GM12878 (cell line): Measurements from ENCODE around the gene TAF7L. TPM values are rescaled to one million over a fixed set of nuclear protein-coding genes. Genes with fewer than 3 reads are reported as not detected.

ENCODE experiments used
- ATAC-seq: fragments of 200-7000 bp; cut with Tn5 transposase; 3 replicates; pipeline ENCODE4 v1.9.1; 2020; ENCODE audit warnings: mild to moderate bottlenecking, moderate library complexity
- BruUV-seq: library from RNA; stranded (reverse); fragments of 400-500 nt; replicated peaks from 2 replicates; lab custom pipeline; 2021; lab: Mats Ljungman, UMichigan
- CTCF ChIA-PET: fragments of 300-600 bp; sonication (Branson Sonifier 250); formaldehyde crosslinking; extraction: SDS; loops from one replicate; lab custom pipeline; 2021; ENCODE audit warnings: inconsistent platforms; lab: Yijun Ruan, JAX
- POLR2A ChIA-PET: fragments of 350-600 bp; formaldehyde crosslinking; extraction: SDS; loops from one replicate; lab custom pipeline; 2021; ENCODE audit warnings: inconsistent platforms; lab: Charles Lee
- RAD21 ChIA-PET: fragments of 300-600 bp; sonication (Branson Sonifier 250); formaldehyde crosslinking; loops from one replicate; lab custom pipeline; 2023; ENCODE audit warnings: antibody characterized with exemption; ENCODE audit not compliant: unreplicated experiment; lab: Charles Lee
- SMC1A ChIA-PET: fragments of 300-600 bp; sonication (Branson Sonifier 250); formaldehyde crosslinking; loops from one replicate; lab custom pipeline; 2023; ENCODE audit not compliant: unreplicated experiment, uncharacterized antibody; lab: Charles Lee
- DNase-seq: peaks from one replicate; pipeline ENCODE4 v3.0.0-alpha.2; 2011; ENCODE audit warnings: low read depth, low spot score
- FAIRE-seq: peaks from 3 replicates; lab custom pipeline; 2011; peaks lifted over from hg19 to GRCh38; lab: Jason Lieb, UNC
- H2AFZ ChIP-seq: 2 replicates; pipeline ENCODE4 v1.6.0; 2011; ENCODE audit warnings: low read depth, low read length, control low read depth; ENCODE audit not compliant: control insufficient read depth
- H3K27ac ChIP-seq: 2 replicates; pipeline ENCODE4 v1.5.1; 2011; ENCODE audit warnings: control low read depth; ENCODE audit not compliant: control insufficient read depth, insufficient read depth
- H3K27me3 ChIP-seq, 2 experiments: replicated peaks in 1 of 2; 2 replicates each; pipeline versions ENCODE4 v1.6.0 to v1.6.1; 2011; ENCODE audit warnings: low read length in 1 of 2; ENCODE audit not compliant: control insufficient read depth in 2 of 2, insufficient read depth in 2 of 2
- H3K36me3 ChIP-seq, 2 experiments: 2 replicates each; pipeline ENCODE4 v1.5.1; 2011; ENCODE audit warnings: low read length in 1 of 2; ENCODE audit not compliant: control insufficient read depth in 2 of 2, insufficient read depth in 2 of 2
- H3K4me1 ChIP-seq: 2 replicates; pipeline ENCODE4 v1.6.1; 2011; ENCODE audit warnings: mild to moderate bottlenecking, low read length, moderate library complexity, mixed read lengths; ENCODE audit not compliant: control insufficient read depth, insufficient read depth
- H3K4me2 ChIP-seq: 2 replicates; pipeline ENCODE4 v1.6.0; 2011; ENCODE audit warnings: control low read depth; ENCODE audit not compliant: control insufficient read depth, insufficient read depth
- H3K4me3 ChIP-seq: fragments of 200-600 bp; sonication (generic); 2 replicates; pipeline ENCODE4 v1.5.1; 2016
- H3K79me2 ChIP-seq: 2 replicates; pipeline ENCODE4 v1.6.0; 2011; ENCODE audit warnings: low read length; ENCODE audit not compliant: control insufficient read depth, insufficient read depth
- H3K9ac ChIP-seq: 2 replicates; pipeline ENCODE4 v1.8.0; 2011; ENCODE audit warnings: low read length, control low read depth, mixed read lengths; ENCODE audit not compliant: control insufficient read depth, insufficient read depth
- H3K9me3 ChIP-seq: replicated peaks from 3 replicates; pipeline ENCODE4 v1.5.1; 2011; ENCODE audit warnings: mild to moderate bottlenecking, low read length; ENCODE audit not compliant: control insufficient read depth, insufficient read depth
- H4K20me1 ChIP-seq: 2 replicates; pipeline ENCODE4 v1.6.0; 2011; ENCODE audit not compliant: control insufficient read depth, insufficient read depth
- E2F4 ChIP-seq: IDR thresholded peaks from 2 replicates; pipeline ENCODE4 v1.6.1; 2012; ENCODE audit warnings: low read depth, low read length, improper control_type of control experiment
- ETV6 ChIP-seq, 2 experiments: fragments of 450-650 bp in 1 of 2; IDR thresholded peaks in 1 of 2; conservative IDR thresholded peaks in 1 of 2; 2 replicates each; pipeline ENCODE4 v1.6.1; 2014; ENCODE audit warnings: antibody characterized with exemption in 1 of 2, borderline replicate concordance in 1 of 2, low read depth in 1 of 2, mild to moderate bottlenecking in 1 of 2, moderate library complexity in 1 of 2
- MEF2B ChIP-seq: fragments of 450-650 bp; IDR thresholded peaks from 2 replicates; pipeline ENCODE4 v1.6.1; 2018; ENCODE audit warnings: mild to moderate bottlenecking, moderate library complexity; ENCODE audit not compliant: partially characterized antibody, poor library complexity, severe bottlenecking
- MXI1 ChIP-seq: fragments of 150-350 bp; IDR thresholded peaks from 2 replicates; pipeline ENCODE4 v1.6.1; 2011; ENCODE audit warnings: low read depth, mild to moderate bottlenecking, inconsistent platforms, low read length, improper control_type of control experiment
- NFXL1 ChIP-seq: fragments of 450-650 bp; IDR thresholded peaks from 2 replicates; pipeline ENCODE4 v1.6.1; 2017; ENCODE audit warnings: antibody characterized with exemption, mild to moderate bottlenecking, borderline replicate concordance
- NR2F1 ChIP-seq: fragments of 450-650 bp; conservative IDR thresholded peaks from 2 replicates; pipeline ENCODE4 v1.6.1; 2017; ENCODE audit warnings: mild to moderate bottlenecking
- NRF1 ChIP-seq: conservative IDR thresholded peaks from 2 replicates; pipeline ENCODE4 v1.6.1; 2011; ENCODE audit warnings: mild to moderate bottlenecking, low read depth, low read length, improper control_type of control experiment
- SREBF1 ChIP-seq: IDR thresholded peaks from 2 replicates; pipeline ENCODE4 v1.6.1; 2012; ENCODE audit warnings: mild to moderate bottlenecking, low read length
- SUPT20H ChIP-seq: IDR thresholded peaks from 2 replicates; pipeline ENCODE4 v1.6.1; 2011; ENCODE audit warnings: low read depth, mild to moderate bottlenecking, low read length, moderate library complexity, borderline replicate concordance; ENCODE audit not compliant: control insufficient read depth
- SUZ12 ChIP-seq: fragments of 200-600 bp; sonication (generic); IDR thresholded peaks from one replicate; pipeline ENCODE4 v1.6.1; 2018; ENCODE audit warnings: antibody characterized with exemption, mild to moderate bottlenecking; ENCODE audit not compliant: unreplicated experiment
- TCF12 ChIP-seq: IDR thresholded peaks from 2 replicates; pipeline ENCODE4 v1.6.1; 2011; ENCODE audit warnings: low read depth, mild to moderate bottlenecking, low read length
- TCF3 ChIP-seq: IDR thresholded peaks from 2 replicates; pipeline ENCODE4 v1.6.1; 2012; ENCODE audit warnings: low read depth, mild to moderate bottlenecking, low read length, borderline replicate concordance; ENCODE audit not compliant: insufficient read depth
- TCF7 ChIP-seq: IDR thresholded peaks from 2 replicates; pipeline ENCODE4 v1.6.1; 2014; ENCODE audit warnings: antibody characterized with exemption, borderline replicate concordance
- ZNF622 ChIP-seq: fragments of 450-650 bp; IDR thresholded peaks from 2 replicates; pipeline ENCODE4 v1.6.1; 2017; ENCODE audit warnings: mild to moderate bottlenecking, inconsistent platforms
- WGBS: methylation state at CpG from one replicate; pipeline ENCODE4 v1.1.6; 2016; ENCODE audit warnings: low lambda C conversion rate; ENCODE audit not compliant: insufficient replicate concordance, insufficient coverage; ENCODE audit errors: missing lambda C conversion rate; 5-methylcytosine and 5-hydroxymethylcytosine counted together
- in situ Hi-C: fragments of 300-500 bp; cut with MboI; formaldehyde crosslinking; loops from 9 replicates; pipeline ENCODE4 v1.14.3; 2018; ENCODE audit warnings: mixed read lengths
- intact Hi-C: fragments of 100-400 bp; cut with micrococcal nuclease; formaldehyde crosslinking; loops from one replicate; pipeline ENCODE4 v1.14.2; 2022; ENCODE audit not compliant: unreplicated experiment
- polyA plus RNA-seq, 11 experiments: library from polyadenylated mRNA; depleted of rRNA in 4 of 11; unstranded in 6 of 11; stranded (reverse) in 5 of 11; fragments of >200 nt; fragmentation: Nextera tagmentation in 4 of 11; fragmentation: Illumina TruSeq in 1 of 11; extraction: Ambion mirVana in 4 of 11; extraction: Trizol in 1 of 11; gene quantifications; 1 replicate in 1 of 11; 2 replicates in 10 of 11; pipeline versions ENCODE4 v1.2.1 to v1.2.3, GENCODE V29; 2011 to 2016; ENCODE audit warnings: inconsistent platforms in 2 of 11, missing spikeins in 2 of 11, low read depth in 1 of 11
- total RNA-seq, 4 experiments: library from RNA; depleted of rRNA in 3 of 4; stranded (reverse); fragments of >200 nt in 3 of 4; fragmentation: Illumina TruSeq in 1 of 4; extraction: Trizol in 1 of 4; gene quantifications; 2 replicates each; pipeline versions ENCODE4 v1.2.1 to v1.2.3, GENCODE V29; 2013 to 2021

The TAF7L gene
- total and polyA plus RNA-seq, 10 of the 15 experiments (the other 5 are each of a cell fraction or from before 2014, with no cell fraction given), result 0.05 to 0.11 (median 0.08) TPM; not detected in 6

- TF ChIP-seq MXI1, result no peak
- no peak for TF ChIP-seq SUZ12
- TF ChIP-seq TCF12, result no peak
Measured at GRCh38 chrX:101220662-101221260, 70.4 kb downstream of the TAF7L start (continued).

DNA sequence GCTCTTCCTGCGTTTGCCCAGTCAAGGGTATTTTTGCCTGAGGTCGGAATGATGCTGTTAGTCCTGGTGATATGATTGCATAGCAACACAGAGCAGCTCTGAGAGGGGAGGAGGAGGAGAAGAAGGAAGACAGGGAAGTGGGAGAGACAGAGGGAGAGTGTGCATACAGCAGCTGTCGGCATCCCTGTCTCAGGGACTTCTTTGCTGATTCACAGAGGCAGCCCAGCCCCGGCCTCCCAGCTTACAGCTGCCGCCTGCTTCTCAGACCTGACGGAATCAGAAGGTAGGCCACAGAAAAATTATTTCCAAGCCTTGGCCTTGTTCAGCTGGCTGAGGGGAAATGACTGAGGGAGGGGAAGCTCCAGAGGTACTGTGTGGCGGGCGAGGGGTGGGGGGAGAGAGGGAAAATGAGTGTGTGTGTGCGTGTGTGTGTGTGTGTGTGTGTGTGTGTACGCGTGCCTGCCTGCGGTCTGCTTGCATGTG is 71.2 kb downstream of the TAF7L start:
- H3K27me3 ChIP-seq, result no peaks in the 10 kb centered on the region
- H3K4me2 ChIP-seq, result no peak overlapping the region
- DNase-seq (no peak), FAIRE-seq (no peak), ATAC-seq (no peak)
- H4K20me1 ChIP-seq, result no peaks in the 10 kb centered on the region
- POLR2A ChIA-PET, result no interaction called here
- no peak overlapping the region for H3K27ac ChIP-seq
- no peaks in the 10 kb centered on the region for H3K36me3 ChIP-seq
- intact Hi-C loops, result no loop called here
- H3K9ac ChIP-seq, result no peak overlapping the region
- no peaks in the 10 kb centered on the region for H3K4me1 ChIP-seq
- H3K4me3 ChIP-seq, result no peak overlapping the region
- RAD21 ChIA-PET, result no interaction called here
- no peaks in the 10 kb centered on the region for H3K9me3 ChIP-seq
- SMC1A ChIA-PET, result no interaction called here
- no peak overlapping the region for H2AFZ ChIP-seq
- in situ Hi-C loops, result no loop called here
- WGBS, result 32% methylated on average over 9 of the region's 12 CpGs
- TF ChIP-seq ETV6 (conservative IDR thresholded peaks at IDR 0.05 in 1 of 2, IDR thresholded peaks at IDR 0.05 in 1 of 2; ENCODE audit: borderline replicate concordance in 1 of 2, low read depth in 1 of 2), result no peak
- TF ChIP-seq NR2F1, result no peak
- TF ChIP-seq SUZ12, result no peak
- TF ChIP-seq E2F4, result no peak
- no peak for TF ChIP-seq SREBF1
- TF ChIP-seq TCF3, result no peak
- TF ChIP-seq MEF2B, result no peak
- no peak for TF ChIP-seq ZNF622
- TF ChIP-seq TCF7, result no peak
- no peak for TF ChIP-seq NFXL1
- TF ChIP-seq SUPT20H, result no peak
- no peak for TF ChIP-seq NRF1
- no TSS peak for BruUV-seq
- CTCF ChIA-PET, result no interaction called here
- H3K79me2 ChIP-seq, result no peaks in the 10 kb centered on the region
